SU-DHL-6 (cell line): ENCODE measurements around the gene CPA5.

Source experiments
- EZH2phosphoT487 ChIP-seq: fragments of 200-600 bp; sonication (generic), shearing (Covaris generic); conservative IDR thresholded peaks from 2 replicates; pipeline ENCODE4 v1.6.1; 2018; ENCODE audit warnings: mild to moderate bottlenecking, antibody characterized with exemption, low read length, moderate library complexity, mixed read lengths
- TF ChIP-seq, protein P1 (sequence below): fragments of 200-600 bp; sonication (generic); IDR thresholded peaks from one replicate; pipeline ENCODE4 v1.5.1; 2017; ENCODE audit warnings: antibody characterized with exemption, mild to moderate bottlenecking, low read length, moderate library complexity; ENCODE audit not compliant: insufficient read depth, poor library complexity, severe bottlenecking

DNA sequence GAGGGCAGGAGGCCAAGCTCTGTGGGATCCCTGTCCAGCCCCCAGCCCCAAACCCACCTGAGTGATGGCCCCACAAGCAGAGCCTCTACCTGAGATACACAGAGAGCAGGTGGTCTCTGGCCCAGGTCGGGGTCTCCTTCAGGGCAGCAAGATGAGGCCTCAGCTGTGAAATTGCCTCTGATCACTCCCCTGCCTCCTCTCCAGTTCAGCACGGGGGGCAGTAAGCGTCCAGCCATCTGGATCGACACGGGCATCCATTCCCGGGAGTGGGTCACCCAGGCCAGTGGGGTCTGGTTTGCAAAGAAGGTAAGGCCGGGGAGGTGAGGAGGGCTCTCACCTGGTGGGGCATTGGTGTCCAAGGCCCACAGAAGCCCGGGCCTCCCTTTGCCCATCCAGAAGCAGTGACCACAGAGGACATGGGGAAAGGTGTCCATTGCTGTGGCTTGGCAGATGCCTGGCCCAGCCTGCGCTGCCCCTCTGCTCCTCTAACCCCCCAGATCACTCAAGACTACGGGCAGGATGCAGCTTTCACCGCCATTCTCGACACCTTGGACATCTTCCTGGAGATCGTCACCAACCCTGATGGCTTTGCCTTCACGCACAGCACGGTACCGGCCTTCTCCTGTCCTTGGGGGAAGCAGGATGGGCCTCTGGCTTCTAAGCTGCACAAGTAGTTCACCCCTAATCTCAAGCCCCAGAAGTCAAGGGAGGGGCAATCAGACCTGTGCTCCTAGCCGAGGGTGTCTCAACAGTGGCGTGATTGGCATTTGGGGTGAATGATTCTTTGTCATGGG lies 38.8 kb downstream of the CPA5 start:
- TF ChIP-seq, protein P1, sequence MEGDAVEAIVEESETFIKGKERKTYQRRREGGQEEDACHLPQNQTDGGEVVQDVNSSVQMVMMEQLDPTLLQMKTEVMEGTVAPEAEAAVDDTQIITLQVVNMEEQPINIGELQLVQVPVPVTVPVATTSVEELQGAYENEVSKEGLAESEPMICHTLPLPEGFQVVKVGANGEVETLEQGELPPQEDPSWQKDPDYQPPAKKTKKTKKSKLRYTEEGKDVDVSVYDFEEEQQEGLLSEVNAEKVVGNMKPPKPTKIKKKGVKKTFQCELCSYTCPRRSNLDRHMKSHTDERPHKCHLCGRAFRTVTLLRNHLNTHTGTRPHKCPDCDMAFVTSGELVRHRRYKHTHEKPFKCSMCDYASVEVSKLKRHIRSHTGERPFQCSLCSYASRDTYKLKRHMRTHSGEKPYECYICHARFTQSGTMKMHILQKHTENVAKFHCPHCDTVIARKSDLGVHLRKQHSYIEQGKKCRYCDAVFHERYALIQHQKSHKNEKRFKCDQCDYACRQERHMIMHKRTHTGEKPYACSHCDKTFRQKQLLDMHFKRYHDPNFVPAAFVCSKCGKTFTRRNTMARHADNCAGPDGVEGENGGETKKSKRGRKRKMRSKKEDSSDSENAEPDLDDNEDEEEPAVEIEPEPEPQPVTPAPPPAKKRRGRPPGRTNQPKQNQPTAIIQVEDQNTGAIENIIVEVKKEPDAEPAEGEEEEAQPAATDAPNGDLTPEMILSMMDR = no peak
- TF ChIP-seq EZH2phosphoT487 = no peak
